HG03460 (cell line): ENCODE results near the gene MTNR1A.

ENCODE experiments used
- ATAC-seq: cut with Tn5 transposase; IDR thresholded peaks from one replicate; pipeline ENCODE4 v1.9.1; 2021; ENCODE audit not compliant: unreplicated experiment

Gene MTNR1A

DNA sequence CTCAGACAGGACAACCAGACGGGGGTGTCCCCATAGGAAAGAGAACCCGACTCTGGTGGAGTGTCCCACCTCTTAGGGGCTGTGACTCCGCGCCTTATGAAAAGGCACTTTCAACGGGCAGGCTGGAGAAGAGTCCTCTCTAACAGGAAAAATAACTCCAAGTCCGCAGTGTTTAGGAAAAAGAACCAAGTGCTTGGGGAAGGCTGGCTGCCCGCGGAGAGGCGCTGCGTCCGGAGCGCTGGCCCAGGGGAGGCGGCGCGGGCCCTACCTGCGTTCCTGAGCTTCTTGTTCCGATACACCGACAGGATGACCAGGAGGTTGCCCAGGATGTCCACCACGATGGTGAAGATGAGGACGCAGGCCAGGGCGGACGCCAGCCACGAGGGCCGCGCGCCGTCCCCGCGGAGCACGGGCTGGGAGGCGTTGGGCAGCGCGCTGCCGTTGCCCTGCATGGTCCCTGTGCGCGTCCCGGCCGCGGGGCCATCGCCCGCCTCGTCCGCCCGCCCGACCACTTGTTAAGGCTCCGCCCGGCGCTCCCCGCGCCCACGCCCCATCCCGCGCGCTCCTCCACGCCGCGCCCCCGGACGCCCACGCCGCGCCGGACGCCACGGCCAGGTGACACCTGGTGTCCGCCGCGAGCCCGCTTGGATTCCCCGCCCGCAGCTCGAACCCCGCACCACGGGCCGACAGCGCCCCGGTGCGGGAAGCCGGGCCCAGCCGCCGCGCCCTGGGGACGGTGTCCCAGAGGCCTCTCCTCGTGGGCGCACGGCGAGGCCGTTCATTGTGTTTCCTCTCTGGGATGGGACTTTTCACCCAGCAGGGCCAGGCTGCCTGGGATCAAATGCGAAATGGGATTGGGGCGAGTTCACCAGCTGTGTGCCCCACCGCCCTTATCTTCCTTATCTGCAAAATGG lies at the start of gene MTNR1A:
MTNR1A (minus strand) TSS at position 654 of the 914 bp plus-strand sequence; CDS start at position 452, 202 bp downstream.
- ATAC-seq: no peak

DNA sequence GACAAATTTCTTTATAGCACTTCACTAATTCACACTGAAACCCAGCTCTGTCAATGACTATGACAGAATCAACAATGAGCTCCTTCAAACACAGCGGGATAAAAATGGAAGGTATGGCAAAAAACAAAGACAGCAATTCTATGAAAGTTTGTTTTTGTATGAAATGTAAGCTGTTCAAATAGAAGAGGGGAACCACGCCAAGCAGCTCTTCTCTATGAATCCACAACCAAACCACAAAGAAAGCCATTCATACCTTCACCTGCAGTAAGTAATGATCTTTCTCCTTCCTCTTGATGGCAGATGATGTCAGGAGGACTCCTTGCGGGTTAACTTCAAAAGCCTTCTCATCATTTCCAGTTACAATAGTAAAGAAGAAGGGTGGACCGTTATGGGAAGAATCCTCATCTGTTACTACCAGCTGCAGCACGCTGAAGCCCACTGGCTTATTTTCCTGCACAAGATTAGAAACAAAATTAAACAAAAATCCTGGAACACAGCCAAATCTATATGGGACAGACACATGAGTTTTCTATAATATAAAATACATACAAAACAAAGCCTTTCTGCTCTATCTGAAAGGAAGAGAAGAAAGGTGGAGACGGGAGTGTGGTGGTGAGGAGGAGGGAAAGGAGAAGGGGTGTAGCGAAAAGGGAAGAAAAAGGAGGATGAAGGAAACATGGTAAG lies 48.9 kb upstream of the MTNR1A start:
- no peak for ATAC-seq

DNA sequence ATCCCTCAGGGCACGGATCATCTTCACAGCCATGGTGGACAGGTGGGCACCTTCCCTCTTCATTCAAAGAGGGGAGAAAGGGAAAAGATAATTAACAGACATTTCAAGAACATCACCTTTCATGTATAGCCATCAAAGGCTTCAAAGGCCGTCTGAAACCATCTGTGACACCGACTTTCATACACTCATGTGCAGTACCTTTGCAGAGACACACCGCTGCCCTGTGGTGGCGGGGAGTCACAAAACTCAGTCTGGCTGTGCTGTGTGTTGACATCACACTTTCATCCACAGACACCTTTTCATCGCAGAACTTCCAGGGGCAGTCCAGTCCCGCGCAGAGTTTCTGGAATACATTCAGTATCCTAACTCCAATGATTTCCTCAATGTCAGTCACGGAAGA lies 47.6 kb upstream of the MTNR1A start:
- ATAC-seq: no peak

DNA sequence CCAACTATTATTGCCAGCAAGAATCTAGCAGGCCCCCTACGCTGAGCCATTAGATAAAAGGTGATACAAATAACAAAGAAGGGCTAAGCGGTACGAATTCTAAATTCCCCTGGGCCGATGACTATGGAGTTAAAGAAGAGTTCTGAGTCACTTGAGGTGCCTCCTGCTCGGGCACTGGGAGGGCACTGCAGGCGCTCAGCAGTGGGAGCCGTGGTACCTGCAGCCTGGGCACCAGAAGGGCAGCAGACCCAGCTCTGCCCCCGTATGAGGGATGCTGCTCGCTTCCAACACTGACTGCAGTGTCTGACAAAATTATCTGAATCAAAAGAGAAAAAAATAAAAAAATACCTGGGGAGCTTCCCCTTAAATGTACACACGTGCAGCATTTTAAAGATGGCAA lies 44.1 kb upstream of the MTNR1A start:
- ATAC-seq: no peak

DNA sequence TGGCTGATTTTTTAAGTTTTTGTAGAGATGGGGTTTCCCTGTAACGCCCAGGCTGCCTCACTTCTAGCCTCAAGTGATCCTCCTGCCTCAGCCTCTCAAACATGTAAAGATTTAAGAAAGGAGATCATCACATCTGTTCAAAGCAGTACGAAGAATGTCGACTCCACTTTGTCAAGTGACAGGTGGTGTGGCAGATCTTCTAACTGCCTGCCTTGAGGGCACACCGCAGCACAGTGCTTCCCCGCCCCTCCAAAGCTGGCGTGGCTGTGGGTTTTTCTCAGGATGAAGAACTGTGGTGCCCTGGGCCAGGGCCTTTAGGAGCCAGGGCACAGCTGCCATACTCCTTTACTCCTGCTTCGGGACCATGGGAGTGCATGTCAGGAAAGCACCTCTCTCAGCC lies 43.3 kb upstream of the MTNR1A start:
- ATAC-seq: no peak

DNA sequence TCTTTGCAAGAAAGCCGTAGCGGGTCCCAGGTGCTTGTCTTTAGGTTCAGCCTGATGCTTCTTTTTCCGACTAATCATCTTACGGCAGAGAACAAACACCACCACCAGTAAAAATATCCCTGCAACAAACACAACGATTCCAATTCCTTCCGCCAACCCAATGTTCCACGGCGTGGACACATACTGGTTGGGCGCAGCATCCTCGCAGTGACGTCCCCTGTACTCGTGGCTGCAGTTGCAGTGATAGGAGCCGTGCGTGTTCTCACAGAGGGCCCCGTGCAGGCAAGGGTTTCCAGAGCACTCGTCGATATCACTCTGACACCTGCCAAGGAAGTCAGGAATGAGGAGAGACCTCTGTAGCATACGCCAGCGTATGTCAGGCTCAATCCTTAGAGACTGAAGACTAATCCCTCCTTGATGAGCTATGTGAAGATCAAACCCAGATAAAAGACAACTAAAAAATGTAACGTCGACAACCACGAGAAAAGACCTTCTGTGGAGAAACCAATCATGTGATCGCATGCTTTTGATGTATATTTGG lies 41.6 kb upstream of the MTNR1A start:
- no peak for ATAC-seq

DNA sequence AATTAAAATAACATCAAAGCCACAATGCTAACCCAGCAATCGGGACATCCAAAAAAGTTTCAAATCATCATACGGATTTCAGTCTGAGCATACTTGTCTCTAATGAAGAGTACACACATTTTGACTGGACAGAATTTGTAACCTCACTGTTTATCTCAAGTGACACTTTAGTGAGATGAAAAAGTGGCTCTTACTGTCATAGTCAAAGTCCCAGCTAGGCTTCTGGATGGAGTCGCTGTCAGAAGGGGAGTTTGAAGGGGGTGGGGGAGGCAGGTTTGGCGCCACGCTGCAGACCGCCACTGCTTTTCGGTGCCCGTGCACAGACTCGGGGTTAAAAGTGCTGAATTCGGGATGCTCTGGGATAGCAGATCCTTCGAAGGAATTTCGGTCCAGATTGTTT lies 41.0 kb upstream of the MTNR1A start:
- ATAC-seq: no peak

DNA sequence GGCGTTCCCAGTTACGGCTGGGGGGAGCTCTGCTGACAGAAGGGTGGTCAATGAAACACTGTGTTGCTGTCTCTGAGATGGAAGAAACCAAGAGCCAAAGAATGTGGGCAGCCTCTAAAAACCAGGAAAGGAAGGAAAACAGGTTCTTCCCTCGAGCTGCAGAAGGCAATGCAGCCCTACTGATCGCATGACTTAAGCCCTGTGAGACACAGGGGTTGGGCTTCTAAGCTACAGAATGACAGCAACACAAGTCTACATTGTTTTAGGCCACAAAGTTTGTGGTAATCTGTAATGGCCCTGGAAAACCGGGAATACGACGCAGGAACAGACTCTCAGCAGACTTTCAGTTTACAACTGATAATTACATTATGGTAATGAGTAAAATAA lies 38.2 kb upstream of the MTNR1A start:
- no peak for ATAC-seq

DNA sequence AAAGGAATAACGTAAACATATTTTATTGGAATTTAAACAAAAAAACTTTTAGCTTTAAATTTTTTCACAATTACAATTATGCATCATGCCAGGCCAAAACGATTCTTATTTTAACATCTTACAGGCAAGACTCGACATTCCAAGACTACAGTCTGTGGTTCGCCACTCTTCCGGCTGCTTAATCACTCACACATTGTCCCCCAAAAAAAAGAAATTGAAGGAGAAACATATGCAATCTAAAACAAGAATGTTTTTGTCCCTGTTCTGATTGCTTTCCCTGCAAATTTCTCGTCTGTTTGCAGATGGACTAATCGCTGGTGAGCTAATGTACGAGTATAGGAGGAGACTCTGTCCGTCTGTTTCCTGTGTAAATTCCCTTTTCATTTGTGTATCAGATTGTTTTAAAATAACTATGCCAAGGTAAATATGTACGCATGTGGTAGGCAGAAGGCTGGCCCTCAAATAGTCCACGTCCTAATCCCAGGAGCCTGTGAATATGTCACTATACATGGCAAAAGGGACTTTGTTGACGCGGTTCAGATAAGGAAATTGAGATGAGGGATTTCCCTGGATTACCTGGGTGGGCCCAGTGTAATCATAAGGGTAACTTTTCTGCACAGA lies 37.7 kb upstream of the MTNR1A start:
- no peak for ATAC-seq

DNA sequence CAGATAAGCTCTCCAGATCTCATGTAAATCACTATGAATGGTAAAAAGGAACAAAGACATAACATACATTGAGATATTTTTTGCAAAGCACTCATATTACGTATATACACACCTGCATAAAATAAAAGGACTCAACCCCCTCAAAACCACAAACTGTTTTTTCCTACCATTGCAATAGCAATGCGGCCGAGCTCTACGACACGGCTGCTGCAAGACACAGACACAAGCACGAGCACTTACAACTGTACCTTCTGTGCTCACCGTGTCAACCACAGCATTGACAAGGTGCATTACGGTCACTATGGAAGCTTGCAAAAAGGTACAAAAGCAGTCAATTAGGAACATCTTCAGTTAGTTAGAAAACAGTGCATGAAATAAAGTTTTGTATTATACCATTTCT lies 37.1 kb upstream of the MTNR1A start:
- no peak for ATAC-seq

DNA sequence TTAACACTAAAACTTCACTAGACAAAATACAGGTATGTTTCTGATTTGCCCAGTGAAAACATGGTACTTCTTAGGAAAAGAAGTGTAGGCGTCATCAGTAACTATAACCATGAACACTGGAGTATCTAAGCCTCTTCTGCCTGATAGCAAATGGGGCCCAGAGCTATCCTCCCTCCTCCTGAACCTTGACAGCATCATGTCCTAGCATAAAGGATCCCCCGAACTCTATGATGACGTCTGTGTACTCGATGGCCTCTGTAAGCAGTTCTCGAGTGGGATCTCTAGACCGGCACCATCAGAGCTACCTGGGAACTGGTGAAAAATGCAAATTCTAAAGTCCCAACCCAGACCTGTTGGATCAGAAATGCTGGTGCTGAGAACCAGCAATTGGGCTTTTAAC lies 36.3 kb upstream of the MTNR1A start:
- no peak for ATAC-seq

DNA sequence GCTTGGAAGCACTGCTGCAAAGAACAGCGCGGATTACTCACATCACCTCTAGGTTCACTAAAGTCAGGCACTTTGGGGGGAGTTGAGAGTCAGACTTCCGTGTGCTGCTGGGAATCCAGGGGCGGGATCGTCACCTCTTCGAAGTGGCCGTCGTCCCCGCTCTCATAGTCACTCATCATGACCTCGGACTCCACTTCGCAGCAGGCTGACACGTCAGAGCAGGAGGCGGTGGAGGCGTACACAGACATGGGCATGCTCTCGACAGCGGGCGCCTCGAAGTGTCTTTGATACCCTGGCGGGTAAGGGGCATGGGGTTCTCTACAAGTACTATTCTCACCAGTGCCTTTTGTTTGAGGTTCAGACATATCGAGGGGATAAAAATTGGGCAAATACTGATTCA lies 33.1 kb upstream of the MTNR1A start:
- no peak for ATAC-seq

DNA sequence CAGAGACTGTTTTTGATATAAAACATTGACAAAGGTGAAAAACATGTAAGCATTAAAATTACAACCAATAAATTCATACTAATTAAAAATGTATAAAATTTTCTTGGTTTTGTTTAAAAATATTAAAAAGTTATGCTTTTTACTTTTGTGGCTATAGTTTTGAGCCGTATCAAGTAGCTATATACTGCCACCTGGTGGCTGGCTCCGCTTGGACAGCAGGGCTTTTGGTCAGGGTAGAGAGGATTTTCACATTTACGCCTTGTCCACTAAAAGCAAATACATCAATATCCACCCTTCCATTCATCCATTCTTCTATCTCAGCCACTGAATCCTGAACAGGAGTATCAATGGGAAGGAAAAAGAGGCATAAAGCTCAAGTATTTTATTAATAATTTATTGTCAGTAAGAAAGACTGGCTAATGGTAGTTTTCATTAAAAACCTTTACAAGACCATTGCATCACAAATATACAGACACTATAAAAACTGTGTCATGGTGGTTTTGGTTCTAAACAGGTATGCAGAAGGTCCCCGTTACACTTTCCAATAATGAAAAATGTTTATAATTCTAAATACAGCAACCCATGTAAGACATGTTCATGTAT lies 32.1 kb upstream of the MTNR1A start:
- ATAC-seq: peak; percentile 83

DNA sequence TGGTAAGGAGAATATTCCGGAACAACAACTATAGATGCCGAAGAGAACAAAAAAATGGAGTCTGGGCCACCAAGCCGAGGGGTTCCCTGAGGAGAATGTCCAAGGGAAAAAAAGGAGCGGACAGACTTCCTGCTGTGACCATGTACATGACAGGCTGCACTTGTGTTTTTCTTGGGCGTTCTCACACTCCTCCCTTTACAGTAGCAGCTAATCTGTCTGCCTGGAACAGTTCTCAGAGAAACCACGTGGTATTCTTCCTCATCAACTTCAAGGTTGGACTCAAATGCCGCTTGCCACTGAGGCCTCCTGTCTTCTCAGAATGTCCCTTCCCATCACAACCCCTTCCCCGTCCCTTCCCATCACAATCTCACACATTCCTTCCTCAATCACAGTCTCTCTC lies 30.8 kb upstream of the MTNR1A start:
- ATAC-seq: no peak

DNA sequence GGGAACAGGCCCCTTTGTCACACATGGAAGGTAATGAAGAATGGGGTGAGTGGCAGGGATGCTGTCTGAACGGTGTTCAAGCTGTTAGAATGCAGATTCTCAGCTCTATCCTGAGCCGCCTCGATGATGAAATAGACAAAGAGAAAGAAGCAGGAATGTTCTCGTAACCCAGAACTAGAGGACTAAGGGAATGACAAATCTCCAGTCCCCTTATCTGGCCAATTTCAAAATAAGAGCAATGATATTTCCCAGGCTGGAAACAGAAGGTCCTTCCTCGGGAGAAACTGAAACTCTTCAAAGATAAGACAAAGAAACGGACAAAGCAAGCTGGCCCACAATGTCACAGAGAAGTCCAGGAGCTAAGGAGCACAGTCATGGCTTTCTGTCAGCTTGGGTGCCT lies 29.5 kb upstream of the MTNR1A start:
- ATAC-seq: no peak

DNA sequence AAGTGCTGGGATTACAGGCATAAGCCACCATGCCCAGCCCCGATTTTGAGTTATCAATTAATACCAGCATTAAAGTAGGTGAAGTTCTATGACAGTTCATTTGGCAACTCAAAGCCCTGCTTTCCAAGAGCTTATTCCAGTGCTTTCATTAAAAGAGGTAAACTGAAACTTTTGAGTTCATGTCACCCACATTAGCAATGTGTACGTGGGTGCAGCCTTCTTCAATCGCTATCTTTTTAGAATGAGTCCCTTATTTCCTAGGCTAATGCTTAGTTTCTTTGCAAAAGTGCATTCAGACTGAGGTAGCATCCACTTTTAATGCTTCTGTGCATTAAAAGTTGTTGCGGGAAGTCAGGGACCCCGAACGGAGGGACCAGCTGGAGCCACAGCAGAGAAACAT lies 26.1 kb upstream of the MTNR1A start:
- ATAC-seq: no peak

DNA sequence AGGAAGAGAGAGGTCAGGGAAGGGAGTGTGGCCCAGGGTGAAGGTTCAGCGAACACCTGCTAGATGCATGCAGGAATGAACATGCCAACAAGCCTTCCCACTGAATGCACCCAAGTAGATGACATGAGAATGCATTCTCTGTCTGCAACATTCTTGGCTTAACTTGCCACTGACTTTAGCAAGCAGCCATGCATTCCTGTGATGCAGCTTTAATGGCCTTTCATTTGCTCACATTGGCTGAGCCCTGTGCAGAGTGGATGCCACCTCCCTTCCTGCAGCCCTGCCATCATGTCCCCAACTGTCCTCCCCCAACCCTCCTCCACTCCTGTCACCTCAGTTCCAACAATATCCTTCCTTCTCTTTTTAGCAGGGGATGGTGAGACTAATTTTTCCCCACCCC lies 25.3 kb upstream of the MTNR1A start:
- no peak for ATAC-seq

DNA sequence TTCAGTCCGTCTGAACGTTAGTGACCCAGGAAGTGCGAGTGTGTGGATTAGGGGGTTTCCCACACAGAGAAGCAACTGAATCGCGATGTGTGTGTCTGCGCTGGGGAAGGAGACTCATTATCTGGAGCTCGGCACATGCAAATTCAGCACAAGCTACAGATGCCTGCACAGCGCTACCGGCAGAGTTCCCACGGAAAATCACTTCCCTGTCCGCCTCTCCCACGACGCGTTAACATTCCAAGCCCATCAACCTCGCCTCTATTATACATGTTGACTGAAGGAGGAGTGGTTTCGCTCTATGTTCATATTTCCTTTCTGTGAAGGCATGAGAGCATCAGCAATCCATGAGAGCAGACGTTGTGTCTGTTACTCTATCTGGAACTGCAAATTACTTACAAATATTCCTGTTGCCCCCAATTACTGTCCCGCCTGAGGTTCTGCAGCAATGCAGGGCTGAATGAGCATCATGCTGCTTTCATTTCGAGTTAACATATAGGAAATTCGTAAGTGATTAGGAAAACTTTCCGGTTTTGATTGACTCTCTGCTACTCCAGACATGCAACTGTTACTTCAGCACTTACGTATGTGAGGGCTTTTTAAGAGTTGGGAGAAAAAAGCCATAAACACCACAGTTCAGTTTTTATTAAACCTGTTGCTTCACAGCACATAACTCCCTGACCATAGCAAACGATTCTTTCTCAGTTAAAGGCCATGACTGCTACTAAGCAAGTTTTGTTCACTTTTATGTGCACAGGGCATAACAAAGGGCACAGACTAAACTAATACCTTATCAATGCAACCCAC lies 15.0 kb upstream of the MTNR1A start:
- ATAC-seq: no peak

DNA sequence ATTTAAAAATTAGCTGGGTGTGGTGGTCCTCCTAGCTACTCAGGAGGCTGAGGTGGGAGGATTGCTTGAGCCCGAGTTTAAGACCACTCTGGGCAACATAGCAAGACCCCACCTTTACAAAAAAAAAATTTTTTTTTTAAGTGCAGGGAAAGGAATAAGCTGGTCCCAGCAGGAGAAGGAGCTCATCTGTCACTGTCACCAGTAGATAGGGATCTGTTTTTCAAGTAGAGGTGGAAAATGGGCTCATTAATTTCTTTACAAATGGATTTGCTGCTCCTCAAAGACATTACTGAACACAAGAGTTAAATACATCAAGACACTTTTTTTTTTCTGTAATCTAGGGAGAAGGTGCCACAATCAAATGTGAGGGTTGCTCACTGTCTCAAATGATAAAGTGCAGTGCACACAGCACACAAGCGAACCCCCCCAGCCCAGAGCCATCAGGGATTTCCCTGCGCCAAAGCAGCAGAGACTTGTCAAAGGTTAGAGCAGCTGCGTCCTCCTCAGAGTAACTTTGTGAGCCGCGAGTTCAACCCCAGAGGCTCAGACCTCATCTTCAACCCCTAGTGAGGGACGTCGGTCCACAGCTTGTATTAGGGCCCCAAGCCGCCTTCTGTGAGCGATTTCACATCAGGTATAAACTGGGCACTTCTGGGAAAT lies 14.3 kb upstream of the MTNR1A start:
- ATAC-seq: no peak

DNA sequence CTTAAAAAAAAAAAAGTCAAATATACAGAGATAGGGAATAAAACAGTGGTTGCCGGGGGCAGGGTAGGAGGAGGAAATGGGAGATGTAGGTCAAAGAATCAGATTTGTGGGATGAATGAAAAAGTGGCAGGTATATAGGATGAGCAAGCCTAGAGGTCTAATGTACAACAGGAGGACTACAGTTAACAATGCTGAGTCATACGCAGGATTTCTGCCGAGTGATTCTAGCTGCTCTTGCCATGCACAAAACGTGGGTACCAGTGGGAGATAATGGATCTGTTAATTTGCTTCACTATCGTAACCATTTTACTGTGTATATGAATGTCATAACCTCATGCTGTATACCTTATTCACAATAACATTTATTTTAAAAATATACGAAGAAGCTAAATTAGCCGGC lies 10.7 kb upstream of the MTNR1A start:
- no peak for ATAC-seq
